Transverse colon (tissue), 3 donors: Measurements from ENCODE around the gene CLEC2D.
"Not testable (repeated sequence)": the region's sequence is repeated elsewhere in the genome, so short reads cannot be mapped to it uniquely, and the experiment has no call there.

Source experiments
- POLR2A ChIP-seq: fragments of 450-650 bp; IDR thresholded peaks from one replicate; pipeline ENCODE4 v1.6.1; 2016; ENCODE audit warnings: antibody characterized with exemption, mild to moderate bottlenecking, moderate library complexity
- TF ChIP-seq, protein P1 (sequence below), 5 experiments: fragments of 200-600 bp in 3 of 5; fragments of 450-650 bp in 2 of 5; sonication (generic) in 3 of 5; IDR thresholded peaks; 1 replicate in 2 of 5; 2 replicates in 3 of 5; pipeline ENCODE4 v1.5.1; 2016 to 2017; ENCODE audit warnings: antibody characterized with exemption in 5 of 5, inconsistent platforms in 3 of 5, mild to moderate bottlenecking in 2 of 5, moderate library complexity in 1 of 5

GRCh38 chr12:9644985-9645551, 24.4 kb upstream of the CLEC2D start:
- TF ChIP-seq, protein P1, sequence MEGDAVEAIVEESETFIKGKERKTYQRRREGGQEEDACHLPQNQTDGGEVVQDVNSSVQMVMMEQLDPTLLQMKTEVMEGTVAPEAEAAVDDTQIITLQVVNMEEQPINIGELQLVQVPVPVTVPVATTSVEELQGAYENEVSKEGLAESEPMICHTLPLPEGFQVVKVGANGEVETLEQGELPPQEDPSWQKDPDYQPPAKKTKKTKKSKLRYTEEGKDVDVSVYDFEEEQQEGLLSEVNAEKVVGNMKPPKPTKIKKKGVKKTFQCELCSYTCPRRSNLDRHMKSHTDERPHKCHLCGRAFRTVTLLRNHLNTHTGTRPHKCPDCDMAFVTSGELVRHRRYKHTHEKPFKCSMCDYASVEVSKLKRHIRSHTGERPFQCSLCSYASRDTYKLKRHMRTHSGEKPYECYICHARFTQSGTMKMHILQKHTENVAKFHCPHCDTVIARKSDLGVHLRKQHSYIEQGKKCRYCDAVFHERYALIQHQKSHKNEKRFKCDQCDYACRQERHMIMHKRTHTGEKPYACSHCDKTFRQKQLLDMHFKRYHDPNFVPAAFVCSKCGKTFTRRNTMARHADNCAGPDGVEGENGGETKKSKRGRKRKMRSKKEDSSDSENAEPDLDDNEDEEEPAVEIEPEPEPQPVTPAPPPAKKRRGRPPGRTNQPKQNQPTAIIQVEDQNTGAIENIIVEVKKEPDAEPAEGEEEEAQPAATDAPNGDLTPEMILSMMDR (IDR thresholded peaks at IDR 0.05): not testable (repeated sequence)
- not testable (repeated sequence) for TF ChIP-seq POLR2A
